RWPE2 (cell line): ENCODE results near the gene ZNF629.
"Not testable (repeated sequence)": the region's sequence is repeated elsewhere in the genome, so short reads cannot be mapped to it uniquely, and the experiment has no call there.

ENCODE experiments used
- ATAC-seq: fragments of 200-7000 bp; cut with Tn5 transposase; 3 replicates; pipeline ENCODE4 v1.9.1; 2021; ENCODE audit warnings: low read depth
- DNase-seq: peaks from one replicate; pipeline ENCODE4 v3.0.0-alpha.2; 2020; ENCODE audit warnings: low spot score
- H3K27ac ChIP-seq: fragments of 450-650 bp; 2 replicates; pipeline ENCODE4 v1.5.1; 2017; ENCODE audit warnings: mild to moderate bottlenecking; ENCODE audit not compliant: poor library complexity, severe bottlenecking
- H3K27me3 ChIP-seq: fragments of 250-450 bp; sonication (Bioruptor Pico); 2 replicates; pipeline ENCODE4 v1.5.1; 2021; ENCODE audit warnings: mild to moderate bottlenecking, moderate library complexity; ENCODE audit not compliant: insufficient read depth, poor library complexity, severe bottlenecking
- H3K36me3 ChIP-seq: fragments of 250-450 bp; sonication (Bioruptor Pico); 2 replicates; pipeline ENCODE4 v1.5.1; 2020; ENCODE audit warnings: low read depth, mild to moderate bottlenecking, moderate library complexity
- H3K4me1 ChIP-seq: fragments of 250-450 bp; sonication (Bioruptor Pico); 2 replicates; pipeline ENCODE4 v1.5.1; 2021; ENCODE audit warnings: mild to moderate bottlenecking, moderate library complexity; ENCODE audit not compliant: insufficient read depth, poor library complexity, severe bottlenecking
- H3K4me3 ChIP-seq: fragments of 250-450 bp; sonication (Bioruptor Pico); 2 replicates; pipeline ENCODE4 v1.5.1; 2021; ENCODE audit warnings: mild to moderate bottlenecking, moderate library complexity; ENCODE audit not compliant: severe bottlenecking
- H3K9me3 ChIP-seq: fragments of 250-450 bp; sonication (Bioruptor Pico); 2 replicates; pipeline ENCODE4 v1.5.1; 2021; ENCODE audit warnings: mild to moderate bottlenecking, moderate library complexity; ENCODE audit not compliant: severe bottlenecking
- TF ChIP-seq, protein P1 (sequence below): fragments of 450-650 bp; IDR thresholded peaks from one replicate; pipeline ENCODE4 v1.5.1; 2017; ENCODE audit warnings: mild to moderate bottlenecking, moderate library complexity; ENCODE audit not compliant: poor library complexity, severe bottlenecking

ZNF629 gene

DNA sequence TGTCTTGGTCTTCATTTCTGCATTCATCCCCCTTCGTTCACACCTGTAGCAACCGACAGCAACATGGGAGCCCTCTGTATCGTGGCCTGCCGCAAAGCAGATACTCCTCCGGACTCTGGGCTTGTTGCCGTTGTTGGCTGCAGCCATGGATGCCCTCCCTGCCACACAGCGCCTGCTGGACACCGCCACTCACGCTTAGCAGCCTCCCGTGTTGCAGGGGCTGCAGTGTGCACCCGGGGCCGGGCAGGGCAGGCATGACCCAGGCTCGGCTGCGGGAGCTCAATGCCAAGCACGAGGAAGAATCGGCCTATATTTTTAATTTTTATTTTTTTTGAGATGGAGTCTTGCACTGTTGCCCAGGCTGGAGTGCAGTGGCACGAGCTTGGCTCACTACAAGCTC is 34.9 kb upstream of the ZNF629 start:
- DNase-seq: no peak
- TF ChIP-seq, protein P1, sequence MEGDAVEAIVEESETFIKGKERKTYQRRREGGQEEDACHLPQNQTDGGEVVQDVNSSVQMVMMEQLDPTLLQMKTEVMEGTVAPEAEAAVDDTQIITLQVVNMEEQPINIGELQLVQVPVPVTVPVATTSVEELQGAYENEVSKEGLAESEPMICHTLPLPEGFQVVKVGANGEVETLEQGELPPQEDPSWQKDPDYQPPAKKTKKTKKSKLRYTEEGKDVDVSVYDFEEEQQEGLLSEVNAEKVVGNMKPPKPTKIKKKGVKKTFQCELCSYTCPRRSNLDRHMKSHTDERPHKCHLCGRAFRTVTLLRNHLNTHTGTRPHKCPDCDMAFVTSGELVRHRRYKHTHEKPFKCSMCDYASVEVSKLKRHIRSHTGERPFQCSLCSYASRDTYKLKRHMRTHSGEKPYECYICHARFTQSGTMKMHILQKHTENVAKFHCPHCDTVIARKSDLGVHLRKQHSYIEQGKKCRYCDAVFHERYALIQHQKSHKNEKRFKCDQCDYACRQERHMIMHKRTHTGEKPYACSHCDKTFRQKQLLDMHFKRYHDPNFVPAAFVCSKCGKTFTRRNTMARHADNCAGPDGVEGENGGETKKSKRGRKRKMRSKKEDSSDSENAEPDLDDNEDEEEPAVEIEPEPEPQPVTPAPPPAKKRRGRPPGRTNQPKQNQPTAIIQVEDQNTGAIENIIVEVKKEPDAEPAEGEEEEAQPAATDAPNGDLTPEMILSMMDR: no peak

DNA sequence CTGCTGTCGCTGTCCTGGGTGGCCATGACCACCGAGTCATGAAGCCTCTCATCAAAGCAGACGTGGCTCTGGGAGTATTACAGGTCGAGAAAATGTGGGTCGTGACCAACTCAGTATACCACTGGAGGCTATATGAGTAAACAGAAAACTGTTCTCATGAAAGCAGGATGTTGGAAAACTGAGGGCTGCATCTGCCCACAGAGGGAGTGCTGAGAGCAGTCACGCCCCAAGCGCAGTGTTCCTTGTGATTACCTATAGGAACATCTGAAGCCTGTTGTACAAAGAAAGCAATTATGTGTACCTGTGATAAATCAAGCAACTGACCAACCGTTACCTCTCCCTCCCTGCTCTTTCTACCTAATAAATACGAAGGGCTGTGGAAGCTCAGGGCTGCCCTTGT is 34.4 kb upstream of the ZNF629 start:
- not testable (repeated sequence) for ATAC-seq

More for the DNA sequence above, 34.9 kb upstream of the ZNF629 start:
- Histone ChIP-seq H3K4me3 (no peak overlapping the region), H3K36me3 (no peaks in the 10 kb centered on the region), H3K4me1 (peaks cover 10% of the 10 kb centered on the region), H3K27ac (no peak overlapping the region), H3K9me3 (no peaks in the 10 kb centered on the region), H3K27me3 (no peaks in the 10 kb centered on the region)
- ATAC-seq: no peak

DNA sequence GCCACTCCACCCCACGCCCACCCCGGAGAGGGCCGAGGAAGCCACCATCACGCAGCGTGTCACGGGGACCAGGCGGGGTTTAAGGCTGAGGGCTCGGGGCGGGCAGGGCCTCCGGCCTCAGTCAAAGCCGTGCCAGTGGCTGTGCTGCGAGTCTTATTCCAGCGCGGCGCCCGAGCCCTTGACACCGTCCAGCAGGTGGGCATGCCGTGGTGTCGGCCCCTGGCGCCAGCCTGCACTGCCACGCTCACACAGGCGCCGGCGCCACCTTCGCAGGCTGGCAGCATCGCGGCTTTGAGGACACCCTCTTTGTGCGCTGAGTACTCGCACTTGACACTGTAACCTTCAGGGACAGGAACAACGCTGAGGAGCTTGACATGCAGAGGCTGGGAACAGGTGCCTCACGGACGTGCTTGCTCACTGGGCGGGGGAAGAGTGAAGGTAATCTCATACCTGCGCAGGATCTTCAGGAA is 34.0 kb upstream of the ZNF629 start:
- Histone ChIP-seq H3K4me1 (peaks cover 10% of the 10 kb centered on the region), H3K27ac (no peak overlapping the region), H3K36me3 (no peaks in the 10 kb centered on the region), H3K27me3 (no peaks in the 10 kb centered on the region), H3K4me3 (no peak overlapping the region), H3K9me3 (no peaks in the 10 kb centered on the region)
- TF ChIP-seq, protein P1: no peak
- no peak for DNase-seq
- ATAC-seq: no peak

More for the DNA sequence above, 34.4 kb upstream of the ZNF629 start:
- not testable (repeated sequence) for DNase-seq, H3K4me1 ChIP-seq, H3K27ac ChIP-seq, H3K36me3 ChIP-seq, H3K27me3 ChIP-seq, H3K4me3 ChIP-seq, H3K9me3 ChIP-seq

DNA sequence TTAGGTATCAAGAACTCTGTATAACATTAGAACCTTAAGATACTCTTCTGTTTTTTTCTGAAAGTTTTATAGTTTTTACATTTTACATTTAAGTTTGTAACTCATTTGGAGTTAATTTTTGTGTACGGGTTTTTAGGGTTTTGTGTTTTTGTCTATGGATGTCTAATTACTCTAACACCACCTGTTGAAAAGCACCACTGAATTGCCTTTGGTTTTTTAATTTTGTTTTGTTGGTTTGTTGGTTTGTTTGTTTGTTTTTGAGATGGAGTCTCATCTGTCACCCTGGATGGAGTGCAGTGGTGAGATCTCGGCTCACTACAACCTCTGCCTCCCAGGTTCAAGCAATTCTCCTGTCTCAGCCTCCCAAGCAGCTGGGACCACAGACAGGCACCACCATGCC is 29.8 kb upstream of the ZNF629 start:
- no peaks in the 10 kb centered on the region for H3K27me3 ChIP-seq
- no peak for DNase-seq
- H3K4me3 ChIP-seq: no peak overlapping the region
- peaks cover 5% of the 10 kb centered on the region for H3K4me1 ChIP-seq
- ATAC-seq: no peak
- TF ChIP-seq, protein P1: no peak
- H3K36me3 ChIP-seq: no peaks in the 10 kb centered on the region
- no peak overlapping the region for H3K27ac ChIP-seq
- H3K9me3 ChIP-seq: no peaks in the 10 kb centered on the region

DNA sequence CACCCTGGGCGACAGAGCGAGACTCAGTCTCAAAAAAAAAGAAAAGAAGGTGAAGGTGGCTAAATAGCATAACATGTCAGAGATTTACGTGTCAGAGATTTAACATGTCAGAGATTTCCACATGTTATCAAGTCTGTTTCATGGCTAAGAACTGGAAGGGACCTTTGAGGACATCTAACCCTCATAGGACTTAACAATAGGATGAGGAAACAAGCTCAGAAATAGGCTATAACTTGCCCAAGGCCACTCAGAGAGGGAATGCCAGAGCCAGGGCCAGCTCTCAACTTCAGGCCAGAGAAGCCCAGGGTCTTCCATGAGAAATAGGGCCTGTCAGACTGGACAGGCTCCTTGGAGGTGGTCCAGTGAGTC is 26.8 kb upstream of the ZNF629 start:
- Histone ChIP-seq H3K4me1 (peaks cover 5% of the 10 kb centered on the region), H3K36me3 (no peaks in the 10 kb centered on the region), H3K9me3 (no peaks in the 10 kb centered on the region), H3K27ac (peak overlapping the region; percentile 25), H3K27me3 (no peaks in the 10 kb centered on the region), H3K4me3 (peak overlapping the region; percentile 28)
- DNase-seq (no peak), ATAC-seq (no peak)
- TF ChIP-seq, protein P1: no peak

DNA sequence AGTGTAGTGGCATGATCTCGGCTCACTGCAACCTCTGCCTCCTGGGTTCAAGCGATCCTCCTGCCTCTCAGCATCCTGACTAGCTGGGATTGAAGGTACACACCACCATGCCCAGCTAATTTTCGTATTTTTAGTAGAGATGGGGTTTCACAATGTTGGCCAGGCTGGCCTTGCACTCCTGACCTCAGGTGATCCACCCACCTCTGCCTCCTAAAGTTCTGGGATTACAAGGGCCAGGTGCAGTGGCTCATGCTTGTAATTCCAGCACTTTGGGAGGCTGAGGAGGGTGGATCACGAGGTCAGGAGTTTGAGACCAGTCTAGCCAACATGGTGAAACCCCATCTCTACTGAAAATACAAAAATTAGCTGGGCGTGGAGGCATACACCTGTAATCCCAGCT is 22.7 kb upstream of the ZNF629 start:
- H3K4me3 ChIP-seq, ATAC-seq, H3K9me3 ChIP-seq, H3K27me3 ChIP-seq, H3K27ac ChIP-seq, H3K4me1 ChIP-seq, DNase-seq, H3K36me3 ChIP-seq: not testable (repeated sequence)

DNA sequence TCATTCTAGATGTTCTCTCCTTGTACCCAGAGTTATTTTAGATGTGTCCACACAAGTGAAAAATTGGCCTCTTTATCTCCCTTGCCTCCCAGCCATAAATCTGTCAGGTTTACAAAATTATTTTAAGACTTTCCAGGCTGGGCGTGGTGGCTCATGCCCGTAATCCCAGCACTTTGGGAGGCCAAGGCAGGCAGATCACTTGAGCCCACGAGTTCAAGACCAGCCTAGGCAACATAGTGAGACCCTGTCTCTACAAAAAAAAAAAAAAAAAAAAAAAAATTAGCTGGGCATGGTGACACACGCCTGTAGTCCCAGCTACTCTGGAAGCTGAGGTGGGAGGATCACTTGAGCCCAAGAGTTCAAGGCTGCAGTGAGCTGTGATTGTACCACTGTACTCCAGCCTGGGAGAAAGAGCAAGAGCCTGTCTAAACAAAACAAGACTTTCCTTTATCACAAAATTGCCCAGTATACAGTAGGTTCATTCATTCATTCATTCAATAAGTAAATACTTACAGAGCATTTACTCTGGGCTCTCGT is 22.0 kb upstream of the ZNF629 start:
- not testable (repeated sequence) for DNase-seq, H3K4me1 ChIP-seq, H3K9me3 ChIP-seq, H3K27me3 ChIP-seq, H3K36me3 ChIP-seq, H3K4me3 ChIP-seq, H3K27ac ChIP-seq, ATAC-seq
